ENCODE results near the gene ATP6V1G3. TPM values are rescaled to one million over a fixed set of nuclear protein-coding genes. Genes with fewer than 3 reads are reported as not detected.

ATP6V1G3 gene
- total RNA-seq, 4 donors from 2014 or later: not detected

- no peak for DNase-seq (ENCODE audit: low spot score in 2 of 2)
- Histone ChIP-seq H3K36me3 (no peaks in the 10 kb centered on the region), H3K4me3 (no peak overlapping the region), H3K27ac (no peak overlapping the region), H3K27me3 (no peaks in the 10 kb centered on the region), H3K9me3 (no peaks in the 10 kb centered on the region), H3K4me1 (no peaks in the 10 kb centered on the region)
- TF ChIP-seq CTCF (IDR thresholded peaks at IDR 0.05) (no peak), POLR2AphosphoS5 (IDR thresholded peaks at IDR 0.05) (no peak), EP300 (IDR thresholded peaks at IDR 0.05) (no peak), POLR2A (IDR thresholded peaks at IDR 0.05) (no peak)
- 10% methylated on average over 1 of the region's 1 CpG for WGBS
These were observed 23.1 kb upstream of the ATP6V1G3 start for GRCh38 chr1:198563583-198563982.

- H3K27me3 ChIP-seq: no peaks in the 10 kb centered on the region
- no peaks in the 10 kb centered on the region for H3K9me3 ChIP-seq
- no peaks in the 10 kb centered on the region for H3K36me3 ChIP-seq
- no peak overlapping the region for H3K27ac ChIP-seq
- WGBS: 45% methylated on average over 2 of the region's 2 CpGs
- H3K4me1 ChIP-seq: peaks cover 4% of the 10 kb centered on the region
- H3K4me3 ChIP-seq: no peak overlapping the region
- DNase-seq (ENCODE audit: low spot score in 2 of 2): no peak
- TF ChIP-seq POLR2A (IDR thresholded peaks at IDR 0.05) (no peak), EP300 (IDR thresholded peaks at IDR 0.05) (no peak), CTCF (IDR thresholded peaks at IDR 0.05) (no peak), POLR2AphosphoS5 (IDR thresholded peaks at IDR 0.05) (no peak)
These were observed 19.7 kb upstream of the ATP6V1G3 start for GRCh38 chr1:198560161-198560560.

- peaks cover 4% of the 10 kb centered on the region for H3K4me1 ChIP-seq
- no peaks in the 10 kb centered on the region for H3K27me3 ChIP-seq
- H3K4me3 ChIP-seq: no peak overlapping the region
- DNase-seq (ENCODE audit: low spot score in 2 of 2): no peak
- TF ChIP-seq POLR2A (IDR thresholded peaks at IDR 0.05): no peak
- no peak for TF ChIP-seq EP300 (IDR thresholded peaks at IDR 0.05)
- no peak for TF ChIP-seq CTCF (IDR thresholded peaks at IDR 0.05)
- no peak for TF ChIP-seq POLR2AphosphoS5 (IDR thresholded peaks at IDR 0.05)
- no peaks in the 10 kb centered on the region for H3K9me3 ChIP-seq
- no peaks in the 10 kb centered on the region for H3K36me3 ChIP-seq
- no peak overlapping the region for H3K27ac ChIP-seq
These were observed 18.9 kb upstream of the ATP6V1G3 start for GRCh38 chr1:198559362-198559761.

- no peak for DNase-seq (ENCODE audit: low spot score in 2 of 2)
- WGBS: 83% methylated on average over 2 of the region's 2 CpGs
- Histone ChIP-seq H3K36me3 (no peaks in the 10 kb centered on the region), H3K27me3 (no peaks in the 10 kb centered on the region), H3K4me3 (no peak overlapping the region), H3K27ac (no peak overlapping the region), H3K9me3 (no peaks in the 10 kb centered on the region), H3K4me1 (peaks cover 4% of the 10 kb centered on the region)
- no peak for TF ChIP-seq CTCF (IDR thresholded peaks at IDR 0.05)
- TF ChIP-seq POLR2A (IDR thresholded peaks at IDR 0.05): no peak
- TF ChIP-seq EP300 (IDR thresholded peaks at IDR 0.05): no peak
- no peak for TF ChIP-seq POLR2AphosphoS5 (IDR thresholded peaks at IDR 0.05)
These were observed 17.9 kb upstream of the ATP6V1G3 start for GRCh38 chr1:198558402-198558801.

- no peak overlapping the region for H3K27ac ChIP-seq
- no peaks in the 10 kb centered on the region for H3K9me3 ChIP-seq
- no peak for DNase-seq (ENCODE audit: low spot score in 2 of 2)
- no peak overlapping the region for H3K4me3 ChIP-seq
- peaks cover 4% of the 10 kb centered on the region for H3K4me1 ChIP-seq
- no peaks in the 10 kb centered on the region for H3K27me3 ChIP-seq
- 44% methylated on average over 4 of the region's 4 CpGs for WGBS
- no peaks in the 10 kb centered on the region for H3K36me3 ChIP-seq
- TF ChIP-seq EP300 (IDR thresholded peaks at IDR 0.05) (no peak), POLR2A (IDR thresholded peaks at IDR 0.05) (no peak), CTCF (IDR thresholded peaks at IDR 0.05) (no peak), POLR2AphosphoS5 (IDR thresholded peaks at IDR 0.05) (no peak)
These were observed 16.5 kb upstream of the ATP6V1G3 start for GRCh38 chr1:198556971-198557370.
